ENCODE results near the gene FBXO40. TPM values are rescaled to one million over a fixed set of nuclear protein-coding genes. Genes with fewer than 3 reads are reported as not detected.

Gene FBXO40
- total and polyA plus RNA-seq, 9 of the 15 experiments (the other 6 are each of a cell fraction or from before 2014, with no cell fraction given): 0.01 to 0.05 (median 0.04) TPM; not detected in 3

- TF ChIP-seq NFXL1 (CRISPR knock-in tag; IDR thresholded peaks at IDR 0.05) (no peak), MCM3 (IDR thresholded peaks at IDR 0.05) (no peak), PREB (CRISPR knock-in tag; IDR thresholded peaks at IDR 0.05) (no peak), CUX1 (CRISPR knock-in tag; IDR thresholded peaks at IDR 0.05) (no peak), SRSF7 (optimal IDR thresholded peaks at IDR 0.05; ENCODE audit: low read depth, low read length) (no peak), FIP1L1 (IDR thresholded peaks at IDR 0.05; ENCODE audit: low read depth, low read length, poor library complexity, severe bottlenecking) (no peak), KDM1A (IDR thresholded peaks at IDR 0.05) (no peak), BRD9 (IDR thresholded peaks at IDR 0.05; ENCODE audit: low read depth, partially characterized antibody) (no peak), HMGN3 (IDR thresholded peaks at IDR 0.05; ENCODE audit: borderline replicate concordance, extremely low read depth, insufficient read length, low read depth, low read length) (no peak), ZC3H4 (CRISPR knock-in tag; IDR thresholded peaks at IDR 0.05; ENCODE audit: borderline replicate concordance) (no peak)
- TF ChIP-seq, protein P1, sequence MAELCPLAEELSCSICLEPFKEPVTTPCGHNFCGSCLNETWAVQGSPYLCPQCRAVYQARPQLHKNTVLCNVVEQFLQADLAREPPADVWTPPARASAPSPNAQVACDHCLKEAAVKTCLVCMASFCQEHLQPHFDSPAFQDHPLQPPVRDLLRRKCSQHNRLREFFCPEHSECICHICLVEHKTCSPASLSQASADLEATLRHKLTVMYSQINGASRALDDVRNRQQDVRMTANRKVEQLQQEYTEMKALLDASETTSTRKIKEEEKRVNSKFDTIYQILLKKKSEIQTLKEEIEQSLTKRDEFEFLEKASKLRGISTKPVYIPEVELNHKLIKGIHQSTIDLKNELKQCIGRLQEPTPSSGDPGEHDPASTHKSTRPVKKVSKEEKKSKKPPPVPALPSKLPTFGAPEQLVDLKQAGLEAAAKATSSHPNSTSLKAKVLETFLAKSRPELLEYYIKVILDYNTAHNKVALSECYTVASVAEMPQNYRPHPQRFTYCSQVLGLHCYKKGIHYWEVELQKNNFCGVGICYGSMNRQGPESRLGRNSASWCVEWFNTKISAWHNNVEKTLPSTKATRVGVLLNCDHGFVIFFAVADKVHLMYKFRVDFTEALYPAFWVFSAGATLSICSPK (IDR thresholded peaks at IDR 0.05; ENCODE audit: borderline replicate concordance): no peak
- TF ChIP-seq, protein P2, sequence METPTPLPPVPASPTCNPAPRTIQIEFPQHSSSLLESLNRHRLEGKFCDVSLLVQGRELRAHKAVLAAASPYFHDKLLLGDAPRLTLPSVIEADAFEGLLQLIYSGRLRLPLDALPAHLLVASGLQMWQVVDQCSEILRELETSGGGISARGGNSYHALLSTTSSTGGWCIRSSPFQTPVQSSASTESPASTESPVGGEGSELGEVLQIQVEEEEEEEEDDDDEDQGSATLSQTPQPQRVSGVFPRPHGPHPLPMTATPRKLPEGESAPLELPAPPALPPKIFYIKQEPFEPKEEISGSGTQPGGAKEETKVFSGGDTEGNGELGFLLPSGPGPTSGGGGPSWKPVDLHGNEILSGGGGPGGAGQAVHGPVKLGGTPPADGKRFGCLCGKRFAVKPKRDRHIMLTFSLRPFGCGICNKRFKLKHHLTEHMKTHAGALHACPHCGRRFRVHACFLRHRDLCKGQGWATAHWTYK (CRISPR knock-in tag; IDR thresholded peaks at IDR 0.05): no peak
- TF ChIP-seq, protein P3, sequence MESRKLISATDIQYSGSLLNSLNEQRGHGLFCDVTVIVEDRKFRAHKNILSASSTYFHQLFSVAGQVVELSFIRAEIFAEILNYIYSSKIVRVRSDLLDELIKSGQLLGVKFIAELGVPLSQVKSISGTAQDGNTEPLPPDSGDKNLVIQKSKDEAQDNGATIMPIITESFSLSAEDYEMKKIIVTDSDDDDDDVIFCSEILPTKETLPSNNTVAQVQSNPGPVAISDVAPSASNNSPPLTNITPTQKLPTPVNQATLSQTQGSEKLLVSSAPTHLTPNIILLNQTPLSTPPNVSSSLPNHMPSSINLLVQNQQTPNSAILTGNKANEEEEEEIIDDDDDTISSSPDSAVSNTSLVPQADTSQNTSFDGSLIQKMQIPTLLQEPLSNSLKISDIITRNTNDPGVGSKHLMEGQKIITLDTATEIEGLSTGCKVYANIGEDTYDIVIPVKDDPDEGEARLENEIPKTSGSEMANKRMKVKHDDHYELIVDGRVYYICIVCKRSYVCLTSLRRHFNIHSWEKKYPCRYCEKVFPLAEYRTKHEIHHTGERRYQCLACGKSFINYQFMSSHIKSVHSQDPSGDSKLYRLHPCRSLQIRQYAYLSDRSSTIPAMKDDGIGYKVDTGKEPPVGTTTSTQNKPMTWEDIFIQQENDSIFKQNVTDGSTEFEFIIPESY (CRISPR knock-in tag; IDR thresholded peaks at IDR 0.05): no peak
Observed at GRCh38 chr3:121545574-121546455, 47.4 kb upstream of the FBXO40 start, which contains the start of gene POLQ (continued).
